Duodenal mucosa (tissue), 2 donors: ENCODE measurements around the gene SIRPA.

Experiments used
- H3K27ac ChIP-seq: one replicate; pipeline ENCODE4 v1.7.0; 2013; ENCODE audit warnings: low read depth, low read length
- H3K27me3 ChIP-seq, 2 donors: one replicate each; pipeline ENCODE4 v1.7.0; 2013; ENCODE audit warnings: low read length in 2 of 2, control low read depth in 1 of 2; ENCODE audit not compliant: insufficient read depth in 2 of 2, control insufficient read depth in 1 of 2
- H3K36me3 ChIP-seq, 2 donors: one replicate each; pipeline ENCODE4 v1.7.0; 2013; ENCODE audit warnings: low read length in 2 of 2, control low read depth in 1 of 2; ENCODE audit not compliant: insufficient read depth in 2 of 2, control insufficient read depth in 1 of 2
- H3K4me1 ChIP-seq, 2 donors: one replicate each; pipeline ENCODE4 v1.7.0; 2013; ENCODE audit warnings: low read length in 2 of 2, control low read depth in 1 of 2; ENCODE audit not compliant: insufficient read depth in 2 of 2, control insufficient read depth in 1 of 2
- H3K4me3 ChIP-seq, 2 donors: one replicate each; pipeline ENCODE4 v1.7.0; 2013; ENCODE audit warnings: low read length in 2 of 2, low read depth in 1 of 2
- H3K9ac ChIP-seq, 2 donors: one replicate each; pipeline ENCODE4 v1.7.0; 2013; ENCODE audit warnings: low read length in 2 of 2, low read depth in 1 of 2
- H3K9me3 ChIP-seq, 2 donors: one replicate each; pipeline ENCODE4 v1.7.0; 2013; ENCODE audit warnings: low read length in 2 of 2, control low read depth in 1 of 2; ENCODE audit not compliant: control insufficient read depth in 1 of 2

Gene SIRPA

GRCh38 chr20:1867495-1868260 lies 27.5 kb upstream of the SIRPA start:
- no peak overlapping the region for H3K27ac ChIP-seq
- H3K9ac ChIP-seq, result no peak overlapping the region
- H3K4me3 ChIP-seq, result no peak overlapping the region
- no peaks in the 10 kb centered on the region for H3K9me3 ChIP-seq
- peaks cover 8 to 12% of the 10 kb centered on the region in 2 donors for H3K4me1 ChIP-seq
- H3K36me3 ChIP-seq, result no peaks in the 10 kb centered on the region
- H3K27me3 ChIP-seq, result no peaks in the 10 kb centered on the region

DNA sequence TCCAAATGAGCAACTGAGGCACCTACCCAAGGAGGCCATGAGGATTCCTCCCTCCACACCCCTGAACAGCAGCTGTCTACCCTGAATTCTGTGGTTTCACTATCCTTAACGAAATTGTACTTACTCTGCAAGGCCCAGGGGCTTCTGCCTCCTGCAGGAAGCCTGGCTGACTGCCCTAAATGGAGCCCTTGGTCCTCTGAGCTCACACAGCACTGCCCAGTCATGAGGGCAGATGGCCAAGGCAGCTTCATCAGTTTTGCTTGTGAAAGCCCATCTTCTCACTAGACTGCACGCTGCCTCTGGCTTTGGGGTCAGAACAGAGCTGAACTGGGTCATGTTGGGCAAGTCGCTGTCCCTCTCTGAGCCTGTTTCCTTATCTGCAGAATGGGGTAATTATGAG lies 26.4 kb upstream of the SIRPA start:
- Histone ChIP-seq H3K9me3 (no peaks in the 10 kb centered on the region), H3K9ac (no peak overlapping the region), H3K4me3 (no peak overlapping the region), H3K36me3 (no peaks in the 10 kb centered on the region), H3K4me1 (peaks cover 13 to 16% of the 10 kb centered on the region in 2 donors), H3K27ac (no peak overlapping the region), H3K27me3 (no peaks in the 10 kb centered on the region)

DNA sequence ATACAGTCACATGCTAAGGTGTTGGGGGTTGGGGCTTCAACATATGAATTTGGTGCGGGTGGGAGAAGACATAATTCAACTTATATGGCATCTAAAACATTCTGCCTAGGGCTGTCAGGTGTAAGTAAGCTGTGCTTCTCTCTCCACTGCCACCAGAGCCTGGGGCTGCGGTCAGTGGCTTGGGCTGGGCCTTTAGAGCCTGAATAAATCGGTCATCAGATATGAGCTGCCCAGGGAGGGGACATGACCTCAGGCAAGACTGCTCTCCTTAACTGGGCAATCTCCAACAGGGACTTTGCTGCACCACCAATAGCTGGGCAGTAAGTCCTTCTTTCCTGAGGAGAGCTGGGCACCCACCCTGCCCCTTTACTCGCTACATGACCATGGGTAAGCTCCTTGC lies 24.9 kb upstream of the SIRPA start:
- Histone ChIP-seq H3K4me1 (peaks cover 26 to 31% of the 10 kb centered on the region in 2 donors), H3K9me3 (no peaks in the 10 kb centered on the region), H3K9ac (no peak overlapping the region), H3K36me3 (no peaks in the 10 kb centered on the region), H3K27ac (no peak overlapping the region), H3K27me3 (no peaks in the 10 kb centered on the region), H3K4me3 (no peak overlapping the region)

GRCh38 chr20:1870792-1871550 lies 24.2 kb upstream of the SIRPA start:
- Histone ChIP-seq H3K27me3 (no peaks in the 10 kb centered on the region), H3K4me3 (no peak overlapping the region), H3K9ac (no peak overlapping the region), H3K4me1 (peaks cover 30 to 34% of the 10 kb centered on the region in 2 donors), H3K36me3 (no peaks in the 10 kb centered on the region), H3K9me3 (no peaks in the 10 kb centered on the region), H3K27ac (no peak overlapping the region)

GRCh38 chr20:1871807-1872458 lies 23.3 kb upstream of the SIRPA start:
- Histone ChIP-seq H3K9me3 (no peaks in the 10 kb centered on the region), H3K27me3 (no peaks in the 10 kb centered on the region), H3K4me3 (no peak overlapping the region), H3K4me1 (peaks cover 34 to 37% of the 10 kb centered on the region in 2 donors), H3K9ac (no peak overlapping the region), H3K27ac (no peak overlapping the region), H3K36me3 (no peaks in the 10 kb centered on the region)

DNA sequence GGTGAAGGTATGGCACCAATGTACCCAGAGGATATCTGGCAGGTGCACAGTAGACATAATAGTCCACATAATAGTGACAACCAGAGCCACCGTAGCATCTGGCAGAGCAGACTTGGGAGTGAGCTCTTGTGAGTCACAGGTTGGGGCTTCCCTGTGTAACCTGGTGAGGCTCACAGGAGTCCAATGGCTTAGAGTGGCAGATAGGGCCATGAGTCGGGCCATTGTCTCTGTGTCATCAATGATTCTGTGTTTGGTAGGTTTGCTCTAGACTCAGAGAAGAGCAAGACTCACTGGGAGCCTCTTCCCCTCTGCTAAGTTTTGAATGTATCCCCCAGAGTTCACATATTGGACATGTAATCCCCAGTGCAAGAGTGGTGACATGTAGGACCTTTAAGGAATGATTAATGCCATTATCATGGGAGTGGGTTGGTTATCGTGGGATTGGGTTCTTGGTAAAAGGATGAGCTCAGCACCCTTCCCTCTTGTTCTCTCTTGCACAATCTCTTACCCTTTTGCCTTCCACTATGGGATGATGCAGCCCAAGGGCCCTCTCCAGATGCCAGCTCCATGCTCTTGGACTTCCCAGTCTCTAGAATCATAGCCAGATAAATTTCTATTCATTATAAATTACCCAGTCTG lies 22.6 kb upstream of the SIRPA start:
- no peaks in the 10 kb centered on the region for H3K36me3 ChIP-seq
- no peaks in the 10 kb centered on the region for H3K27me3 ChIP-seq
- no peak overlapping the region for H3K9ac ChIP-seq
- no peak overlapping the region for H3K4me3 ChIP-seq
- no peaks in the 10 kb centered on the region for H3K9me3 ChIP-seq
- H3K4me1 ChIP-seq, result peaks cover 34 to 37% of the 10 kb centered on the region in 2 donors
- no peak overlapping the region for H3K27ac ChIP-seq

- H3K9ac ChIP-seq, result peak overlapping the region; percentile 10 to 49
- H3K27ac ChIP-seq, result peak overlapping the region; percentile 55
- no peaks in the 10 kb centered on the region for H3K27me3 ChIP-seq
- peak overlapping the region; percentile 27 to 46 for H3K4me3 ChIP-seq
- no peaks in the 10 kb centered on the region for H3K9me3 ChIP-seq
- peaks cover 34% of the 10 kb centered on the region in 2 donors for H3K4me1 ChIP-seq
- no peaks in the 10 kb centered on the region for H3K36me3 ChIP-seq
Measured at GRCh38 chr20:1874450-1875182, 20.6 kb upstream of the SIRPA start.

DNA sequence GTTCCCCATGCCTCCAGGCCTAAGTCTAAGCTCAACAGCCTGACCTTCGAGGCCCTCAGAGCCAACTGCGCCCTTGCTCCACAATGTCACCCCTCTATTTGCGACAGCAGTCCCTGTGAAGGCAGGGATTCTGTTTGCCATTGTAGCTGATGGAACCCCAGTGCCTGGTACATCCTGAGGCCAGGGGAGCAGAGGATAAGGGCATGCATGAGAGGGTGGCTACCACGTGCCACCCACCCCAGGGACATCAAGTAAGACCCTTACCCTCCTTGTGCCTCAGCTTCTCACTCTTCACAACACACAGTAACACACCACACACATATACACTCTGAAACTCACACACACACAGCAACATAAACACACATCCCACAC lies 20.0 kb upstream of the SIRPA start:
- Histone ChIP-seq H3K27ac (peak overlapping the region; percentile 23), H3K36me3 (no peaks in the 10 kb centered on the region), H3K4me1 (peaks cover 34% of the 10 kb centered on the region in 2 donors), H3K4me3 (peak overlapping the region; percentile 15 to 46), H3K9me3 (no peaks in the 10 kb centered on the region), H3K27me3 (no peaks in the 10 kb centered on the region), H3K9ac (peak overlapping the region; percentile 10 to 49)

- Histone ChIP-seq H3K4me1 (peaks cover 34 to 36% of the 10 kb centered on the region in 2 donors), H3K36me3 (no peaks in the 10 kb centered on the region), H3K27me3 (peaks cover 0 to 6% of the 10 kb centered on the region in 2 donors), H3K9me3 (no peaks in the 10 kb centered on the region), H3K9ac (peak overlapping the region in 1 of 2 donors; percentile 10), H3K4me3 (no peak overlapping the region), H3K27ac (no peak overlapping the region)
Measured at GRCh38 chr20:1875762-1876161, 19.4 kb upstream of the SIRPA start.
